GM12874 (cell line): Measurements from ENCODE around the gene HAVCR1.

Source experiments
- CTCF ChIP-seq: IDR thresholded peaks from 2 replicates; pipeline ENCODE4 v1.5.1; 2011; ENCODE audit warnings: low read depth, mild to moderate bottlenecking, control low read depth, low read length, moderate library complexity; ENCODE audit not compliant: insufficient read depth

Gene HAVCR1

GRCh38 chr5:157059093-157059539 is at the start of gene HAVCR1:
Gene HAVCR1 (minus strand): TSS chr5:157059116. CDS start chr5:157057943, 1,173 bp downstream.
- TF ChIP-seq CTCF: no peak

- TF ChIP-seq CTCF: no peak
These were observed 48.6 kb upstream of the HAVCR1 start for GRCh38 chr5:157107508-157107907.

GRCh38 chr5:157106630-157107461 is 47.9 kb upstream of the HAVCR1 start:
- TF ChIP-seq CTCF: no peak

GRCh38 chr5:157100140-157100679 is 41.3 kb upstream of the HAVCR1 start:
- TF ChIP-seq CTCF: no peak

- no peak for TF ChIP-seq CTCF
These were observed 29.6 kb upstream of the HAVCR1 start for GRCh38 chr5:157088342-157088990.

- TF ChIP-seq CTCF: no peak
These were observed 27.9 kb upstream of the HAVCR1 start for GRCh38 chr5:157086751-157087359.

- TF ChIP-seq CTCF: no peak
These were observed 27.0 kb upstream of the HAVCR1 start for GRCh38 chr5:157085930-157086329.
